Caco-2 (cell line): ENCODE results near the gene NDUFS4. TPM values are rescaled to one million over a fixed set of nuclear protein-coding genes. Genes with fewer than 3 reads are reported as not detected.

Source experiments
- BruUV-seq: library from RNA; stranded (reverse); fragments of 400-500 nt; replicated peaks from 2 replicates; lab custom pipeline; 2021; lab: Mats Ljungman, UMichigan
- CTCF ChIA-PET: fragments of 300-600 bp; sonication (Branson Sonifier 250); formaldehyde crosslinking; loops from one replicate; lab custom pipeline; 2022; ENCODE audit warnings: antibody characterized with exemption; lab: Charles Lee
- POLR2A ChIA-PET: fragments of 300-600 bp; sonication (Branson Sonifier 250); formaldehyde crosslinking; loops from one replicate; lab custom pipeline; 2022; ENCODE audit warnings: antibody characterized with exemption; lab: Charles Lee
- DNase-seq, 2 experiments: peaks; one replicate each; pipeline versions ENCODE4 v3.0.0 to v3.0.0-alpha.2; 2020 to 2022
- H3K27me3 ChIP-seq: replicated peaks from 2 replicates; pipeline ENCODE4 v1.6.0; 2011; ENCODE audit warnings: low read length; ENCODE audit not compliant: control insufficient read depth, insufficient read depth
- H3K36me3 ChIP-seq: 2 replicates; pipeline ENCODE4 v1.5.1; 2011; ENCODE audit warnings: low read length; ENCODE audit not compliant: control insufficient read depth, insufficient read depth
- H3K4me1 ChIP-seq: fragments of 250-450 bp; sonication (Bioruptor Pico); 2 replicates; pipeline ENCODE4 v1.5.1; 2020; ENCODE audit warnings: mild to moderate bottlenecking
- H3K4me3 ChIP-seq: 2 replicates; pipeline ENCODE4 v1.5.1; 2011; ENCODE audit warnings: low read depth, mild to moderate bottlenecking, control low read depth, low read length
- H3K9me3 ChIP-seq: fragments of 250-450 bp; sonication (Bioruptor Pico); 2 replicates; pipeline ENCODE4 v1.5.1; 2020; ENCODE audit warnings: mild to moderate bottlenecking, moderate library complexity
- H3K27ac Mint-ChIP-seq: one replicate; pipeline ENCODE4 v1.8.0; 2022; ENCODE audit warnings: mixed read lengths; ENCODE audit not compliant: unreplicated experiment
- H3K27me3 Mint-ChIP-seq: one replicate; pipeline ENCODE4 v1.8.0; 2022; ENCODE audit warnings: mixed read lengths; ENCODE audit not compliant: insufficient read depth, unreplicated experiment
- H3K36me3 Mint-ChIP-seq: one replicate; pipeline ENCODE4 v1.8.0; 2022; ENCODE audit warnings: mild to moderate bottlenecking, mixed read lengths; ENCODE audit not compliant: insufficient read depth, unreplicated experiment
- H3K4me1 Mint-ChIP-seq: one replicate; pipeline ENCODE4 v1.8.0; 2022; ENCODE audit warnings: low read depth, mixed read lengths; ENCODE audit not compliant: unreplicated experiment
- H3K4me3 Mint-ChIP-seq: one replicate; pipeline ENCODE4 v1.8.0; 2022; ENCODE audit warnings: mild to moderate bottlenecking, moderate library complexity, mixed read lengths; ENCODE audit not compliant: unreplicated experiment
- H3K9me3 Mint-ChIP-seq: one replicate; pipeline ENCODE4 v1.8.0; 2022; ENCODE audit warnings: mixed read lengths; ENCODE audit not compliant: unreplicated experiment
- intact Hi-C: fragments of 100-400 bp; cut with micrococcal nuclease; formaldehyde crosslinking; loops from one replicate; pipeline ENCODE4 v1.10.0; 2022; ENCODE audit not compliant: unreplicated experiment
- total RNA-seq: library from RNA; stranded (reverse); gene quantifications from 2 replicates; pipeline ENCODE4 v1.2.3, GENCODE V29; 2022
- TF ChIP-seq, protein P1 (sequence below), 2 experiments: fragments of 200-600 bp in 1 of 2; IDR thresholded peaks; 1 replicate in 1 of 2; 2 replicates in 1 of 2; pipeline versions ENCODE4 v1.5.1 to v1.8.0; 2011 to 2022; ENCODE audit warnings: antibody characterized with exemption in 1 of 2, control low read depth in 1 of 2, inconsistent platforms in 1 of 2, low read depth in 1 of 2, low read length in 1 of 2, mild to moderate bottlenecking in 1 of 2, moderate library complexity in 1 of 2; ENCODE audit not compliant: insufficient read depth in 1 of 2, severe bottlenecking in 1 of 2, unreplicated experiment in 1 of 2

The NDUFS4 gene
- total RNA-seq, 1 experiment from 2014 or later = 103 TPM

- BruUV-seq = no TSS peak
- ChIA-PET CTCF (no interaction called here), POLR2A (no interaction called here)
- Histone ChIP-seq H3K36me3 (no peaks in the 10 kb centered on the region), H3K27me3 (no peaks in the 10 kb centered on the region), H3K9me3 (peaks cover 7% of the 10 kb centered on the region), H3K4me3 (no peak overlapping the region), H3K4me1 (0 out of 2 replicates have a peak, but pooled peaks cover 3% of the 10 kb centered on the region)
- no peak overlapping the region for H3K4me3 Mint-ChIP-seq
- H3K36me3 Mint-ChIP-seq = no peaks in the 10 kb centered on the region
- no peaks in the 10 kb centered on the region for H3K4me1 Mint-ChIP-seq
- no peak overlapping the region for H3K27ac Mint-ChIP-seq
- H3K9me3 Mint-ChIP-seq = no peaks in the 10 kb centered on the region
- TF ChIP-seq, protein P1, sequence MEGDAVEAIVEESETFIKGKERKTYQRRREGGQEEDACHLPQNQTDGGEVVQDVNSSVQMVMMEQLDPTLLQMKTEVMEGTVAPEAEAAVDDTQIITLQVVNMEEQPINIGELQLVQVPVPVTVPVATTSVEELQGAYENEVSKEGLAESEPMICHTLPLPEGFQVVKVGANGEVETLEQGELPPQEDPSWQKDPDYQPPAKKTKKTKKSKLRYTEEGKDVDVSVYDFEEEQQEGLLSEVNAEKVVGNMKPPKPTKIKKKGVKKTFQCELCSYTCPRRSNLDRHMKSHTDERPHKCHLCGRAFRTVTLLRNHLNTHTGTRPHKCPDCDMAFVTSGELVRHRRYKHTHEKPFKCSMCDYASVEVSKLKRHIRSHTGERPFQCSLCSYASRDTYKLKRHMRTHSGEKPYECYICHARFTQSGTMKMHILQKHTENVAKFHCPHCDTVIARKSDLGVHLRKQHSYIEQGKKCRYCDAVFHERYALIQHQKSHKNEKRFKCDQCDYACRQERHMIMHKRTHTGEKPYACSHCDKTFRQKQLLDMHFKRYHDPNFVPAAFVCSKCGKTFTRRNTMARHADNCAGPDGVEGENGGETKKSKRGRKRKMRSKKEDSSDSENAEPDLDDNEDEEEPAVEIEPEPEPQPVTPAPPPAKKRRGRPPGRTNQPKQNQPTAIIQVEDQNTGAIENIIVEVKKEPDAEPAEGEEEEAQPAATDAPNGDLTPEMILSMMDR (IDR thresholded peaks at IDR 0.05; ENCODE audit: insufficient read depth in 1 of 2, low read depth in 1 of 2, low read length in 1 of 2, severe bottlenecking in 1 of 2, unreplicated experiment in 1 of 2) = no peak
- DNase-seq = no peak
- intact Hi-C loops = no loop called here
- peaks cover 10% of the 10 kb centered on the region for H3K27me3 Mint-ChIP-seq
Observed at GRCh38 chr5:53554444-53554843, 6.0 kb upstream of the NDUFS4 start.

- Mint-ChIP-seq H3K27me3 (peaks cover 10% of the 10 kb centered on the region), H3K27ac (no peak overlapping the region), H3K4me1 (no peaks in the 10 kb centered on the region), H3K9me3 (no peaks in the 10 kb centered on the region), H3K4me3 (no peak overlapping the region), H3K36me3 (no peaks in the 10 kb centered on the region)
- no peak for DNase-seq
- intact Hi-C loops = no loop called here
- POLR2A ChIA-PET = no interaction called here
- Histone ChIP-seq H3K9me3 (peaks cover 7% of the 10 kb centered on the region), H3K4me1 (0 out of 2 replicates have a peak, but pooled peaks cover 3% of the 10 kb centered on the region), H3K27me3 (no peaks in the 10 kb centered on the region), H3K36me3 (no peaks in the 10 kb centered on the region), H3K4me3 (no peak overlapping the region)
- CTCF ChIA-PET = no interaction called here
- TF ChIP-seq, protein P1 (IDR thresholded peaks at IDR 0.05; ENCODE audit: insufficient read depth in 1 of 2, low read depth in 1 of 2, low read length in 1 of 2, severe bottlenecking in 1 of 2, unreplicated experiment in 1 of 2) = no peak
- no TSS peak for BruUV-seq
Observed at GRCh38 chr5:53555160-53555559, 5.3 kb upstream of the NDUFS4 start.

DNA sequence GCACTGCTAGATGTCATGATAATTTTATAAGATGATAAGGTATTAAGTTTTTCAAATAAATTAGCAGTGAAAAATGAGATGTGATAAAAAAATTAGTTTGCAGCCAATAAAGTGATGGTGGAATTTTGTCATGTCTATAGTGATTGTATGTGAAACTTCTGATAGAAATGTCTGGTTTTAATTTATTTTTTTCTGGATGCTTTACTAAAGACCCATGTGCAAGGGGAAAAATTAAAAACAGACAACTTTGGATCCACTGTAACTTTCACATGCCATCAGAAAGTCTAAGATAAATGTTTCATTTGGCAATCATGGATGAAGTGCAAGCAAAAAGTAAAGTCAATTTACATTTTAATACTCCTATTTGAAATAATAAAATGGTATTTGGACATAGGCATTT lies 4.4 kb upstream of the NDUFS4 start:
- peaks cover 10% of the 10 kb centered on the region for H3K27me3 Mint-ChIP-seq
- no peak for DNase-seq
- H3K27ac Mint-ChIP-seq = no peak overlapping the region
- H3K27me3 ChIP-seq = no peaks in the 10 kb centered on the region
- 0 out of 2 replicates have a peak, but pooled peaks cover 3% of the 10 kb centered on the region for H3K4me1 ChIP-seq
- BruUV-seq = no TSS peak
- H3K4me3 Mint-ChIP-seq = no peak overlapping the region
- no peak overlapping the region for H3K4me3 ChIP-seq
- no peaks in the 10 kb centered on the region for H3K36me3 Mint-ChIP-seq
- TF ChIP-seq, protein P1 (IDR thresholded peaks at IDR 0.05; ENCODE audit: insufficient read depth in 1 of 2, low read depth in 1 of 2, low read length in 1 of 2, severe bottlenecking in 1 of 2, unreplicated experiment in 1 of 2) = no peak
- peaks cover 7% of the 10 kb centered on the region for H3K9me3 ChIP-seq
- POLR2A ChIA-PET = no interaction called here
- CTCF ChIA-PET = no interaction called here
- H3K9me3 Mint-ChIP-seq = no peaks in the 10 kb centered on the region
- intact Hi-C loops = no loop called here
- no peaks in the 10 kb centered on the region for H3K36me3 ChIP-seq
- no peaks in the 10 kb centered on the region for H3K4me1 Mint-ChIP-seq
